GM23338 (cell line): ENCODE data around the gene DNAJC1. TPM values are rescaled to one million over a fixed set of nuclear protein-coding genes. Genes with fewer than 3 reads are reported as not detected.

Source experiments
- ATAC-seq: fragments of 200-7000 bp; cut with Tn5 transposase; 3 replicates; pipeline ENCODE4 v1.9.1; 2020
- DNase-seq: peaks from one replicate; pipeline ENCODE4 v3.0.0-alpha.2; 2015; ENCODE audit warnings: low spot score
- H2AFZ ChIP-seq: fragments of 200-600 bp; sonication (generic); 2 replicates; pipeline ENCODE4 v1.8.0; 2016; ENCODE audit warnings: antibody characterized with exemption, mild to moderate bottlenecking, moderate library complexity
- H3F3A ChIP-seq: fragments of 200-600 bp; sonication (generic); replicated peaks from 2 replicates; pipeline ENCODE4 v1.8.0; 2017; ENCODE audit warnings: antibody characterized with exemption, mixed run types, low read depth
- H3K27ac ChIP-seq: fragments of 200-600 bp; sonication (generic); 2 replicates; pipeline ENCODE4 v1.6.1; 2016; ENCODE audit warnings: low read depth
- H3K27me3 ChIP-seq: fragments of 200-600 bp; sonication (generic); 2 replicates; pipeline ENCODE4 v1.8.0; 2016; ENCODE audit warnings: mild to moderate bottlenecking, mixed run types, moderate library complexity; ENCODE audit not compliant: insufficient read depth
- H3K36me3 ChIP-seq: fragments of 200-600 bp; sonication (generic); 2 replicates; pipeline ENCODE4 v1.8.0; 2016; ENCODE audit warnings: mild to moderate bottlenecking; ENCODE audit not compliant: insufficient read depth
- H3K4me1 ChIP-seq: fragments of 200-600 bp; sonication (generic); 2 replicates; pipeline ENCODE4 v1.8.0; 2016; ENCODE audit warnings: mild to moderate bottlenecking, moderate library complexity; ENCODE audit not compliant: insufficient read depth
- H3K4me2 ChIP-seq: fragments of 200-600 bp; sonication (generic); 2 replicates; pipeline ENCODE4 v1.7.1; 2017; ENCODE audit warnings: mixed run types
- H3K4me3 ChIP-seq: fragments of 200-600 bp; sonication (generic); 2 replicates; pipeline ENCODE4 v1.6.1; 2016; ENCODE audit warnings: mixed run types
- H3K79me2 ChIP-seq: fragments of 200-600 bp; sonication (generic); replicated peaks from 2 replicates; pipeline ENCODE4 v1.8.0; 2017; ENCODE audit warnings: mild to moderate bottlenecking; ENCODE audit not compliant: insufficient read depth
- H3K9me2 ChIP-seq: fragments of 200-600 bp; sonication (generic); 2 replicates; pipeline ENCODE4 v1.8.0; 2017; ENCODE audit not compliant: insufficient read depth
- H4K20me1 ChIP-seq: fragments of 200-600 bp; sonication (generic); replicated peaks from 2 replicates; pipeline ENCODE4 v1.8.0; 2017; ENCODE audit warnings: mild to moderate bottlenecking; ENCODE audit not compliant: insufficient read depth
- H3K27ac Mint-ChIP-seq: 2 replicates; pipeline ENCODE4 v1.8.0; 2020; ENCODE audit warnings: inconsistent platforms, mild to moderate bottlenecking, moderate library complexity, mixed read lengths
- H3K27me3 Mint-ChIP-seq: 3 replicates; pipeline ENCODE4 v1.8.0; 2022; ENCODE audit warnings: low read depth, mild to moderate bottlenecking, moderate library complexity, mixed read lengths, inconsistent platforms; ENCODE audit not compliant: insufficient read depth, poor library complexity
- H3K36me3 Mint-ChIP-seq: 3 replicates; pipeline ENCODE4 v1.8.0; 2021; ENCODE audit warnings: low read depth, mild to moderate bottlenecking, inconsistent platforms, moderate library complexity, mixed read lengths
- H3K4me1 Mint-ChIP-seq: 3 replicates; pipeline ENCODE4 v1.8.0; 2020; ENCODE audit warnings: mild to moderate bottlenecking, inconsistent platforms, mixed read lengths
- H3K4me3 Mint-ChIP-seq: 3 replicates; pipeline ENCODE4 v1.8.0; 2021; ENCODE audit warnings: moderate library complexity, mild to moderate bottlenecking, inconsistent platforms, mixed read lengths
- H3K9me3 Mint-ChIP-seq: 3 replicates; pipeline ENCODE4 v1.8.0; 2020; ENCODE audit warnings: moderate library complexity, mild to moderate bottlenecking, inconsistent platforms, mixed read lengths
- CREB1 ChIP-seq: fragments of 250-450 bp; sonication (Bioruptor Pico); IDR thresholded peaks from 2 replicates; pipeline ENCODE4 v1.5.0; 2020; ENCODE audit warnings: low read depth, mild to moderate bottlenecking, moderate library complexity
- EZH2 ChIP-seq: fragments of 200-600 bp; sonication (generic); IDR thresholded peaks from one replicate; pipeline ENCODE4 v1.8.0; 2017; ENCODE audit warnings: antibody characterized with exemption, mild to moderate bottlenecking, low read depth; ENCODE audit not compliant: unreplicated experiment
- EZH2phosphoT487 ChIP-seq: fragments of 200-600 bp; sonication (generic); IDR thresholded peaks from one replicate; pipeline ENCODE4 v1.8.1; 2018; ENCODE audit warnings: antibody characterized with exemption; ENCODE audit not compliant: unreplicated experiment
- JUNB ChIP-seq: IDR thresholded peaks from one replicate; pipeline ENCODE4 v1.6.1; 2016; ENCODE audit warnings: antibody characterized with exemption; ENCODE audit not compliant: unreplicated experiment
- NANOG ChIP-seq: IDR thresholded peaks from 2 replicates; pipeline ENCODE4 v1.6.1; 2016; ENCODE audit warnings: antibody characterized with exemption, borderline replicate concordance
- REST ChIP-seq: IDR thresholded peaks from one replicate; pipeline ENCODE4 v1.6.1; 2018; ENCODE audit warnings: antibody characterized with exemption; ENCODE audit not compliant: unreplicated experiment
- STAT1 ChIP-seq: IDR thresholded peaks from one replicate; pipeline ENCODE4 v1.6.1; 2016; ENCODE audit warnings: antibody characterized with exemption; ENCODE audit not compliant: unreplicated experiment
- ZNF331 ChIP-seq: fragments of 250-450 bp; sonication (Bioruptor Pico); IDR thresholded peaks from 2 replicates; pipeline ENCODE4 v1.5.0; 2020; ENCODE audit warnings: low read depth, mild to moderate bottlenecking, moderate library complexity
- polyA plus RNA-seq: library from polyadenylated mRNA; unstranded; fragments of >200 nt; fragmentation: Nextera tagmentation; extraction: Ambion mirVana; gene quantifications from 2 replicates; pipeline ENCODE4 v1.2.1, GENCODE V29; 2016
- total RNA-seq: library from RNA; depleted of rRNA; stranded (reverse); fragments of >200 nt; shearing (Covaris generic); gene quantifications from 2 replicates; pipeline ENCODE4 v1.2.3, GENCODE V29; 2014
- TF ChIP-seq, protein P1 (sequence below), 2 experiments: fragments of 200-600 bp in 1 of 2; sonication (generic) in 1 of 2; conservative IDR thresholded peaks; 2 replicates each; pipeline versions ENCODE4 v1.5.1 to v1.6.1; 2016 to 2017; ENCODE audit warnings: antibody characterized with exemption in 2 of 2, low read depth in 2 of 2, mild to moderate bottlenecking in 2 of 2, moderate library complexity in 1 of 2

The DNAJC1 gene
- total and polyA plus RNA-seq, 2 experiments from 2014 or later = 38.6 to 45.3 TPM

- TF ChIP-seq REST (no peak), ZNF331 (CRISPR knock-in tag) (no peak), STAT1 (no peak)
Observed at GRCh38 chr10:21946946-21947345, 56.6 kb downstream of the DNAJC1 start (continued).

GRCh38 chr10:21944727-21945386 lies 58.7 kb downstream of the DNAJC1 start:
- H3K4me1 ChIP-seq = no peaks in the 10 kb centered on the region
- no peaks in the 10 kb centered on the region for H3K27me3 ChIP-seq
- H3K27ac Mint-ChIP-seq = no peak overlapping the region
- H3K9me2 ChIP-seq = no peaks in the 10 kb centered on the region
- no peaks in the 10 kb centered on the region for H3K79me2 ChIP-seq
- DNase-seq = no peak
- no peaks in the 10 kb centered on the region for H3K36me3 Mint-ChIP-seq
- H3K4me1 Mint-ChIP-seq = peaks cover 3% of the 10 kb centered on the region; the same call in 2 of the 3 replicates
- ATAC-seq = no peak
- H3F3A ChIP-seq = no peaks in the 10 kb centered on the region
- H3K36me3 ChIP-seq = no peaks in the 10 kb centered on the region
- H3K4me3 Mint-ChIP-seq = no peak overlapping the region
- no peaks in the 10 kb centered on the region for H3K9me3 Mint-ChIP-seq
- H3K4me2 ChIP-seq = no peak overlapping the region
- no peaks in the 10 kb centered on the region for H3K27me3 Mint-ChIP-seq
- no peak overlapping the region for H3K4me3 ChIP-seq
- H4K20me1 ChIP-seq = no peaks in the 10 kb centered on the region
- no peak overlapping the region for H2AFZ ChIP-seq
- H3K27ac ChIP-seq = no peak overlapping the region
- TF ChIP-seq EZH2phosphoT487 (no peak), JUNB (no peak), NANOG (no peak), EZH2 (no peak), CREB1 (CRISPR knock-in tag) (no peak), REST (no peak)
- TF ChIP-seq, protein P1, sequence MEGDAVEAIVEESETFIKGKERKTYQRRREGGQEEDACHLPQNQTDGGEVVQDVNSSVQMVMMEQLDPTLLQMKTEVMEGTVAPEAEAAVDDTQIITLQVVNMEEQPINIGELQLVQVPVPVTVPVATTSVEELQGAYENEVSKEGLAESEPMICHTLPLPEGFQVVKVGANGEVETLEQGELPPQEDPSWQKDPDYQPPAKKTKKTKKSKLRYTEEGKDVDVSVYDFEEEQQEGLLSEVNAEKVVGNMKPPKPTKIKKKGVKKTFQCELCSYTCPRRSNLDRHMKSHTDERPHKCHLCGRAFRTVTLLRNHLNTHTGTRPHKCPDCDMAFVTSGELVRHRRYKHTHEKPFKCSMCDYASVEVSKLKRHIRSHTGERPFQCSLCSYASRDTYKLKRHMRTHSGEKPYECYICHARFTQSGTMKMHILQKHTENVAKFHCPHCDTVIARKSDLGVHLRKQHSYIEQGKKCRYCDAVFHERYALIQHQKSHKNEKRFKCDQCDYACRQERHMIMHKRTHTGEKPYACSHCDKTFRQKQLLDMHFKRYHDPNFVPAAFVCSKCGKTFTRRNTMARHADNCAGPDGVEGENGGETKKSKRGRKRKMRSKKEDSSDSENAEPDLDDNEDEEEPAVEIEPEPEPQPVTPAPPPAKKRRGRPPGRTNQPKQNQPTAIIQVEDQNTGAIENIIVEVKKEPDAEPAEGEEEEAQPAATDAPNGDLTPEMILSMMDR (conservative IDR thresholded peaks at IDR 0.05; ENCODE audit: low read depth in 2 of 2) = no peak
